ENCODE data around the gene CARMIL3.

DNA sequence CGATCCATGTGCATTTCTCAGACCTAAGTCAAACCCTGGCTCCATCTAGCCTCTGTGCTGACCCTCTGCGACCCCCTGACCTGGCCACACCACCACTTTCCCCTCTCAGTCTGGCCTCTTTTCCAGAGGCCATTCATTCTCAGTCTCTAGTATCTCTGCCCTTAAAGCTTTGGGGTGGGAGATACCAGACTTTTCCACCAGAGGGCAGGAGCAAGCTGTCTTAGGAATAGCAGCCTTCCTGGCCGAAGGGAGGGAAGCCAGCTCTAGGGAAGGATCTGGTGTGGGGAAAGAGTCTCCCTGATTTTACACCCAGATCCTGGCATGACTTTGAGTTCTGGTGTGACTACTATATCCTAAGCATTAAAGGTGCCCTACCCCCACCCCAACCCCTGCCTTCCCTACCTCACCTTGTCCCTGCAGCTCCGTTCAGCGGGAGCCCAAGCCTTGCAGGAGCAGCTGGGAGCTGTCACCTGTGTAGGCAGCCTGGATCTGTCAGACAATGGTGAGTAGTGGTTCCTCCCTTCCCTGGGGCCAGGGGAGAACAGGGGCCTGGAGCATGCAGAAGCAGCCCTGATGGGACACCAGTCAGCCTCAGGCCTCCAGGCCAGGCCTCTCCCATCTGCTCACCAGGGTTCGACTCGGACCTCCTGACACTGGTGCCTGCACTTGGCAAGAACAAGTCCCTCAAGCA lies 6.6 kb downstream of the CARMIL3 start:
- TF ChIP-seq, protein P1, sequence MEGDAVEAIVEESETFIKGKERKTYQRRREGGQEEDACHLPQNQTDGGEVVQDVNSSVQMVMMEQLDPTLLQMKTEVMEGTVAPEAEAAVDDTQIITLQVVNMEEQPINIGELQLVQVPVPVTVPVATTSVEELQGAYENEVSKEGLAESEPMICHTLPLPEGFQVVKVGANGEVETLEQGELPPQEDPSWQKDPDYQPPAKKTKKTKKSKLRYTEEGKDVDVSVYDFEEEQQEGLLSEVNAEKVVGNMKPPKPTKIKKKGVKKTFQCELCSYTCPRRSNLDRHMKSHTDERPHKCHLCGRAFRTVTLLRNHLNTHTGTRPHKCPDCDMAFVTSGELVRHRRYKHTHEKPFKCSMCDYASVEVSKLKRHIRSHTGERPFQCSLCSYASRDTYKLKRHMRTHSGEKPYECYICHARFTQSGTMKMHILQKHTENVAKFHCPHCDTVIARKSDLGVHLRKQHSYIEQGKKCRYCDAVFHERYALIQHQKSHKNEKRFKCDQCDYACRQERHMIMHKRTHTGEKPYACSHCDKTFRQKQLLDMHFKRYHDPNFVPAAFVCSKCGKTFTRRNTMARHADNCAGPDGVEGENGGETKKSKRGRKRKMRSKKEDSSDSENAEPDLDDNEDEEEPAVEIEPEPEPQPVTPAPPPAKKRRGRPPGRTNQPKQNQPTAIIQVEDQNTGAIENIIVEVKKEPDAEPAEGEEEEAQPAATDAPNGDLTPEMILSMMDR (IDR thresholded peaks at IDR 0.05; ENCODE audit: low read length) = peak; percentile 62
- no peak for TF ChIP-seq EZH2 (optimal IDR thresholded peaks at IDR 0.05; ENCODE audit: low read depth, low read length)
